ENCODE measurements around the gene HIVEP3. TPM values are rescaled to one million over a fixed set of nuclear protein-coding genes. Genes with fewer than 3 reads are reported as not detected.

HIVEP3 gene
- total RNA-seq, 1 donor from 2014 or later, result 11.6 TPM

DNA sequence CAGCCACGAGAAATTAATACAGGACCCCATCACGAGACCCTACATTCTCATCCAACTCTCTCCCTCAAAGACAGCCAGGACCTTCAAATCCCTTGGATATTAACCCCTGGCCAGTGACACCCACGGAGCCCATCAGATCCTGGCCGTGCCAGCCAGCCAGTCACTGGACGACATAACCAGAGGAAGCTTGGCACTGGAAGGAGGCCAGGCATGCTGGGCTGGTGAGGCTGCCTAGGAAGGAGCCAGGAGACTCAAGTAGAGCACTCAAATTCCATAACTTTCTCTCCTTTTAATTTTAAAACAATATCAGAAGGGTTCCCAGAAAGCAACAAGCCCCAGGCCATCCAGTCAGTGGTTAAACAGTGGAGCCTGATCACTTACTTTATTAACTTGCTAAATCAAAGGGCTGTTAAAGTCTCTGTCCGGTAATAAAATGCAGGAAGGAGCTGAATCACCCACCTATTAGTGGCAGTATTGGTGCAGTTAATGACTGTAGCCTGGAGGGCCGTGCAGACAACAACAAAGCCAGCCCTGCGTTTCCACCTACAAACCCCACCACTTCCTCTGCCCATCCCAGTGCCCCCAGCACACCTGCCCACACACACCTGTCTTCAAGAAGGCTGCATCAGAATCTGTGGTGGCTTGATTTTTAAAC is 78.0 kb downstream of the HIVEP3 start:
- H3K4me1 ChIP-seq, result no peaks in the 10 kb centered on the region
- H3K9me3 ChIP-seq, result no peaks in the 10 kb centered on the region
- DNase-seq, result no peak
- intact Hi-C loops (cut with DNase I), result no loop called here
- H3K27ac ChIP-seq, result no peak overlapping the region
- ATAC-seq, result no peak
- H3K4me3 ChIP-seq, result no peak overlapping the region
- TF ChIP-seq CTCF (IDR thresholded peaks at IDR 0.05), result no peak
- no peaks in the 10 kb centered on the region for H3K36me3 ChIP-seq
- H3K27me3 ChIP-seq (ENCODE audit: low read depth), result no peaks in the 10 kb centered on the region

DNA sequence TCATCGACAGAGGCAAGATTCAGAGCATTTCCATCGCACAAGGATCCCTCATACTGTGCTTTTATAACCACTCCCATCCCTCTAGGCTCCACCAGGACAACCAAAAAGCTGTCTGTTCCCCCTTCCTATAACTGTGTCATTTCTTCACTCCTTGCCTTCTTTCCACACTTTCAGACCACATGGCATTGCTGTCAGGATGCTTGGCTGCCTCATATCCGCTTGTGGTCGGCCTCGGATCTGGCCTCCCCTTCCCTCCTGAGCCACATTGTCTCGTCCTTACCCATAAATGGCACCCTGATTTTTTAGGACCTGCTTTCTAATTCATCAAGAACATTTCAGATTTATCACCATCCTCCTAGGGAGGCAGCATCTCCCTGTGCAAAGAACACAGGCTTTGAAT is 80.5 kb downstream of the HIVEP3 start:
- TF ChIP-seq CTCF (IDR thresholded peaks at IDR 0.05), result no peak
- intact Hi-C loops (cut with DNase I), result no loop called here
- no peaks in the 10 kb centered on the region for H3K27me3 ChIP-seq (ENCODE audit: low read depth)
- DNase-seq (no peak), ATAC-seq (no peak)
- no peak overlapping the region for H3K4me3 ChIP-seq
- H3K27ac ChIP-seq, result no peak overlapping the region
- no peaks in the 10 kb centered on the region for H3K36me3 ChIP-seq
- no peaks in the 10 kb centered on the region for H3K9me3 ChIP-seq
- H3K4me1 ChIP-seq, result no peaks in the 10 kb centered on the region

- no peaks in the 10 kb centered on the region for H3K36me3 ChIP-seq
- no peak for TF ChIP-seq CTCF (IDR thresholded peaks at IDR 0.05)
- H3K9me3 ChIP-seq, result no peaks in the 10 kb centered on the region
- H3K27ac ChIP-seq, result no peak overlapping the region
- H3K27me3 ChIP-seq (ENCODE audit: low read depth), result no peaks in the 10 kb centered on the region
- intact Hi-C loops (cut with DNase I), result no loop called here
- DNase-seq (no peak), ATAC-seq (no peak)
- no peak overlapping the region for H3K4me3 ChIP-seq
- no peaks in the 10 kb centered on the region for H3K4me1 ChIP-seq
Observed at GRCh38 chr1:41837691-41838090, 81.0 kb downstream of the HIVEP3 start.

DNA sequence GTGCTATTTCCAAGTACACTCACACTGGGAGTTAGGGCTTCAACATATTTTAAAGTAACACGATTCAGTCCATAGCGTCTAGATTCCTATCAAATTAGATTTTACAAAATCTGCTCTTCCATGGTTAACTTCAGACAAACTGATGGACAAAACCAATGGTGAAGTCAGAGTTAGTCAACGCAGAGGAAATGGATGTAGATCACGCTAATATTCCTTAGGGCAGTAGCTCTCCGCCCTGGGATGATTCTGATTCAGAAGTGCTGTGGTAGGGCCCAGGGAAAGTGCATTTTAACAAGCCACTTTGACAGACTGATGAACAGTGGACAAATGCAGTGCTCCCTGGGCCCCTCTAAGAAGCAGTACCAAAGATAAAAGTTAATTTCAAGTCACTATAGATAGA is 83.2 kb downstream of the HIVEP3 start:
- Histone ChIP-seq H3K27ac (no peak overlapping the region), H3K36me3 (no peaks in the 10 kb centered on the region), H3K27me3 (ENCODE audit: low read depth) (no peaks in the 10 kb centered on the region), H3K4me3 (no peak overlapping the region), H3K4me1 (no peaks in the 10 kb centered on the region), H3K9me3 (no peaks in the 10 kb centered on the region)
- intact Hi-C loops (cut with DNase I), result no loop called here
- ATAC-seq (no peak), DNase-seq (no peak)
- TF ChIP-seq CTCF (IDR thresholded peaks at IDR 0.05), result no peak

DNA sequence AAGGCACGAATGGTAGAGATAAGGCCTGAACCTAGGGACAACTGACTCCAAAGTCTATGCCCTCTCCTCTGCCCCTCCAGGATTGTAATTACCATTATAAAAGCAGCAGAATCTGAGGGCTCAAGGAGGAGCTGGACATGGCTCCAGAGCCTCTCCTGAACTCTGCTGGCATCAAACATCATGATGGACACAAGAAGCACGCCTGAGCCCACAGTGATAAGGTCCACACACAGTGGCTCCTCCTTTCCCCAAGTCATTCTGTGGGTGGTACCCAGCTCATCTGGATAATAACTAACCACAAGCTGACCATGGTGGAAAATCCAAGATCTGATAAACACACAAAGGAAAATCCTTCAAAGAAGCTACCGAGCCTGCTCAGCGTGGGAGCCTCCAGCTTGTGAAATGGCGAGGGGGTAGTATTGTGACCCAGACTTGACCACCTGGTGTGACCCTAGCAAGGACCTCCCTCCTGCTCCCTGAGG is 85.2 kb downstream of the HIVEP3 start:
- intact Hi-C loops (cut with DNase I), result no loop called here
- Histone ChIP-seq H3K4me1 (peaks cover 3% of the 10 kb centered on the region), H3K36me3 (no peaks in the 10 kb centered on the region), H3K27me3 (ENCODE audit: low read depth) (no peaks in the 10 kb centered on the region), H3K27ac (no peak overlapping the region), H3K4me3 (no peak overlapping the region), H3K9me3 (no peaks in the 10 kb centered on the region)
- no peak for TF ChIP-seq CTCF (IDR thresholded peaks at IDR 0.05)
- DNase-seq (no peak), ATAC-seq (no peak)
